ENCODE data around the gene CHMP3.
A peak's percentile ranks its signal among the peaks of the same experiment; 100 is the strongest.

The CHMP3 gene

GRCh38 chr2:86543335-86543734 lies 19.9 kb downstream of the CHMP3 start:
- no peak overlapping the region for H3K56ac ChIP-seq (ENCODE audit: low read length)
- no peak overlapping the region for H3K4me2 ChIP-seq (ENCODE audit: low read length)
- no peak overlapping the region for H4K8ac ChIP-seq (ENCODE audit: low read depth, low read length)
- no peaks in the 10 kb centered on the region for H3K36me3 ChIP-seq (ENCODE audit: control insufficient read depth, insufficient read depth, low read length)
- no peak overlapping the region for H2BK5ac ChIP-seq (ENCODE audit: low read length)
- no peak overlapping the region for H3K23ac ChIP-seq (ENCODE audit: low read length)
- no peak overlapping the region for H3K4me3 ChIP-seq (ENCODE audit: low read length)
- H2AK5ac ChIP-seq (ENCODE audit: low read length), result no peak overlapping the region
- no peak for DNase-seq
- no peaks in the 10 kb centered on the region for H3K27me3 ChIP-seq (ENCODE audit: insufficient read depth, low read length, poor library complexity)
- no peak overlapping the region for H2BK120ac ChIP-seq (ENCODE audit: low read depth, low read length)
- no peaks in the 10 kb centered on the region for H3K4me1 ChIP-seq (ENCODE audit: control insufficient read depth, low read depth, low read length)
- H3K18ac ChIP-seq (ENCODE audit: low read length), result no peak overlapping the region
- no peak overlapping the region for H3K27ac ChIP-seq (ENCODE audit: low read depth, low read length)
- WGBS (ENCODE audit: extremely low coverage, insufficient coverage, low lambda C conversion rate), result 100% methylated on average over 2 of the region's 2 CpGs
- no peak overlapping the region for H3K9ac ChIP-seq (ENCODE audit: low read length)
- H2BK15ac ChIP-seq (replicated peaks; ENCODE audit: low read depth), result no peak overlapping the region
- H3K79me2 ChIP-seq (ENCODE audit: control insufficient read depth, insufficient read depth, low read length), result no peaks in the 10 kb centered on the region
- no peaks in the 10 kb centered on the region for H3K79me1 ChIP-seq (ENCODE audit: low read length)
- no peak overlapping the region for H3K4ac ChIP-seq (ENCODE audit: low read depth, low read length)
- H4K5ac ChIP-seq (ENCODE audit: low read length), result no peak overlapping the region

- H2BK15ac ChIP-seq (replicated peaks; ENCODE audit: low read depth), result no peak overlapping the region
- DNase-seq, result no peak
- no peaks in the 10 kb centered on the region for H3K4me1 ChIP-seq (ENCODE audit: control insufficient read depth, low read depth, low read length)
- no peak overlapping the region for H3K56ac ChIP-seq (ENCODE audit: low read length)
- no peaks in the 10 kb centered on the region for H3K79me2 ChIP-seq (ENCODE audit: control insufficient read depth, insufficient read depth, low read length)
- no peaks in the 10 kb centered on the region for H3K27me3 ChIP-seq (ENCODE audit: insufficient read depth, low read length, poor library complexity)
- no peak overlapping the region for H3K4me3 ChIP-seq (ENCODE audit: low read length)
- H4K8ac ChIP-seq (ENCODE audit: low read depth, low read length), result no peak overlapping the region
- H3K36me3 ChIP-seq (ENCODE audit: control insufficient read depth, insufficient read depth, low read length), result no peaks in the 10 kb centered on the region
- H4K5ac ChIP-seq (ENCODE audit: low read length), result no peak overlapping the region
- no peak overlapping the region for H3K4ac ChIP-seq (ENCODE audit: low read depth, low read length)
- H3K23ac ChIP-seq (ENCODE audit: low read length), result no peak overlapping the region
- no peak overlapping the region for H2BK5ac ChIP-seq (ENCODE audit: low read length)
- WGBS (ENCODE audit: extremely low coverage, insufficient coverage, low lambda C conversion rate), result no CpG with 5 or more reads among the region's 1 CpG
- H2BK120ac ChIP-seq (ENCODE audit: low read depth, low read length), result no peak overlapping the region
- H3K27ac ChIP-seq (ENCODE audit: low read depth, low read length), result no peak overlapping the region
- H3K79me1 ChIP-seq (ENCODE audit: low read length), result no peaks in the 10 kb centered on the region
- no peak overlapping the region for H2AK5ac ChIP-seq (ENCODE audit: low read length)
- H3K9ac ChIP-seq (ENCODE audit: low read length), result no peak overlapping the region
- H3K4me2 ChIP-seq (ENCODE audit: low read length), result no peak overlapping the region
- H3K18ac ChIP-seq (ENCODE audit: low read length), result no peak overlapping the region
Measured at GRCh38 chr2:86542814-86543213, 20.4 kb downstream of the CHMP3 start.

GRCh38 chr2:86541334-86541733 lies 21.9 kb downstream of the CHMP3 start:
- Histone ChIP-seq H2BK120ac (ENCODE audit: low read depth, low read length) (no peak overlapping the region), H3K23ac (ENCODE audit: low read length) (no peak overlapping the region), H3K9ac (ENCODE audit: low read length) (no peak overlapping the region), H4K8ac (ENCODE audit: low read depth, low read length) (no peak overlapping the region), H3K4ac (ENCODE audit: low read depth, low read length) (no peak overlapping the region), H3K27me3 (ENCODE audit: insufficient read depth, low read length, poor library complexity) (no peaks in the 10 kb centered on the region), H3K27ac (ENCODE audit: low read depth, low read length) (no peak overlapping the region), H3K79me1 (ENCODE audit: low read length) (no peaks in the 10 kb centered on the region), H2BK15ac (replicated peaks; ENCODE audit: low read depth) (no peak overlapping the region), H3K36me3 (ENCODE audit: control insufficient read depth, insufficient read depth, low read length) (no peaks in the 10 kb centered on the region), H2AK5ac (ENCODE audit: low read length) (no peak overlapping the region), H3K79me2 (ENCODE audit: control insufficient read depth, insufficient read depth, low read length) (no peaks in the 10 kb centered on the region), H4K5ac (ENCODE audit: low read length) (no peak overlapping the region), H3K4me1 (ENCODE audit: control insufficient read depth, low read depth, low read length) (no peaks in the 10 kb centered on the region), H3K56ac (ENCODE audit: low read length) (no peak overlapping the region), H2BK5ac (ENCODE audit: low read length) (no peak overlapping the region), H3K4me2 (ENCODE audit: low read length) (no peak overlapping the region), H3K18ac (ENCODE audit: low read length) (no peak overlapping the region), H3K4me3 (ENCODE audit: low read length) (no peak overlapping the region)
- WGBS (ENCODE audit: extremely low coverage, insufficient coverage, low lambda C conversion rate), result no CpG with 5 or more reads among the region's 2 CpGs
- no peak for DNase-seq

GRCh38 chr2:86533589-86533988 lies 29.7 kb downstream of the CHMP3 start:
- Histone ChIP-seq H4K5ac (ENCODE audit: low read length) (no peak overlapping the region), H3K27me3 (ENCODE audit: insufficient read depth, low read length, poor library complexity) (no peaks in the 10 kb centered on the region), H3K36me3 (ENCODE audit: control insufficient read depth, insufficient read depth, low read length) (no peaks in the 10 kb centered on the region), H2BK120ac (ENCODE audit: low read depth, low read length) (no peak overlapping the region), H4K8ac (ENCODE audit: low read depth, low read length) (no peak overlapping the region), H3K4me2 (ENCODE audit: low read length) (no peak overlapping the region), H3K79me1 (ENCODE audit: low read length) (no peaks in the 10 kb centered on the region), H2BK15ac (replicated peaks; ENCODE audit: low read depth) (no peak overlapping the region), H3K18ac (ENCODE audit: low read length) (no peak overlapping the region), H3K56ac (ENCODE audit: low read length) (no peak overlapping the region), H3K4me3 (ENCODE audit: low read length) (no peak overlapping the region), H3K23ac (ENCODE audit: low read length) (no peak overlapping the region), H3K27ac (ENCODE audit: low read depth, low read length) (no peak overlapping the region), H3K4me1 (ENCODE audit: control insufficient read depth, low read depth, low read length) (no peaks in the 10 kb centered on the region), H3K9ac (ENCODE audit: low read length) (no peak overlapping the region), H3K79me2 (ENCODE audit: control insufficient read depth, insufficient read depth, low read length) (no peaks in the 10 kb centered on the region), H2AK5ac (ENCODE audit: low read length) (no peak overlapping the region), H3K4ac (ENCODE audit: low read depth, low read length) (no peak overlapping the region), H2BK5ac (ENCODE audit: low read length) (no peak overlapping the region)
- DNase-seq, result no peak
- WGBS (ENCODE audit: extremely low coverage, insufficient coverage, low lambda C conversion rate), result no CpG with 5 or more reads among the region's 3 CpGs

- Histone ChIP-seq H3K27ac (ENCODE audit: low read depth, low read length) (no peak overlapping the region), H3K36me3 (ENCODE audit: control insufficient read depth, insufficient read depth, low read length) (no peaks in the 10 kb centered on the region), H2BK5ac (ENCODE audit: low read length) (no peak overlapping the region), H3K79me2 (ENCODE audit: control insufficient read depth, insufficient read depth, low read length) (no peaks in the 10 kb centered on the region), H3K79me1 (ENCODE audit: low read length) (no peaks in the 10 kb centered on the region), H2AK5ac (ENCODE audit: low read length) (no peak overlapping the region), H3K4me2 (ENCODE audit: low read length) (no peak overlapping the region), H3K4ac (ENCODE audit: low read depth, low read length) (no peak overlapping the region), H3K18ac (ENCODE audit: low read length) (no peak overlapping the region), H2BK15ac (replicated peaks; ENCODE audit: low read depth) (no peak overlapping the region), H4K5ac (ENCODE audit: low read length) (no peak overlapping the region), H3K27me3 (ENCODE audit: insufficient read depth, low read length, poor library complexity) (no peaks in the 10 kb centered on the region), H2BK120ac (ENCODE audit: low read depth, low read length) (no peak overlapping the region), H3K56ac (ENCODE audit: low read length) (no peak overlapping the region), H3K4me3 (ENCODE audit: low read length) (no peak overlapping the region), H3K4me1 (ENCODE audit: control insufficient read depth, low read depth, low read length) (no peaks in the 10 kb centered on the region), H3K23ac (ENCODE audit: low read length) (no peak overlapping the region), H3K9ac (ENCODE audit: low read length) (no peak overlapping the region), H4K8ac (ENCODE audit: low read depth, low read length) (no peak overlapping the region)
- peak; percentile 51 for DNase-seq
- no CpG with 5 or more reads among the region's 11 CpGs for WGBS (ENCODE audit: extremely low coverage, insufficient coverage, low lambda C conversion rate)
Measured at GRCh38 chr2:86525421-86526340, 37.6 kb downstream of the CHMP3 start.

- no peak overlapping the region for H3K18ac ChIP-seq (ENCODE audit: low read length)
- no peak overlapping the region for H2BK15ac ChIP-seq (replicated peaks; ENCODE audit: low read depth)
- no peak overlapping the region for H2AK5ac ChIP-seq (ENCODE audit: low read length)
- H3K9ac ChIP-seq (ENCODE audit: low read length), result no peak overlapping the region
- no peak overlapping the region for H4K5ac ChIP-seq (ENCODE audit: low read length)
- H4K8ac ChIP-seq (ENCODE audit: low read depth, low read length), result no peak overlapping the region
- no peaks in the 10 kb centered on the region for H3K36me3 ChIP-seq (ENCODE audit: control insufficient read depth, insufficient read depth, low read length)
- no peaks in the 10 kb centered on the region for H3K79me2 ChIP-seq (ENCODE audit: control insufficient read depth, insufficient read depth, low read length)
- H2BK120ac ChIP-seq (ENCODE audit: low read depth, low read length), result no peak overlapping the region
- H3K79me1 ChIP-seq (ENCODE audit: low read length), result no peaks in the 10 kb centered on the region
- no peaks in the 10 kb centered on the region for H3K27me3 ChIP-seq (ENCODE audit: insufficient read depth, low read length, poor library complexity)
- H2BK5ac ChIP-seq (ENCODE audit: low read length), result no peak overlapping the region
- H3K4me1 ChIP-seq (ENCODE audit: control insufficient read depth, low read depth, low read length), result no peaks in the 10 kb centered on the region
- no peak overlapping the region for H3K23ac ChIP-seq (ENCODE audit: low read length)
- no peak overlapping the region for H3K4me3 ChIP-seq (ENCODE audit: low read length)
- no peak for DNase-seq
- no peak overlapping the region for H3K27ac ChIP-seq (ENCODE audit: low read depth, low read length)
- WGBS (ENCODE audit: extremely low coverage, insufficient coverage, low lambda C conversion rate), result no CpG with 5 or more reads among the region's 4 CpGs
- H3K4me2 ChIP-seq (ENCODE audit: low read length), result no peak overlapping the region
- H3K56ac ChIP-seq (ENCODE audit: low read length), result no peak overlapping the region
- H3K4ac ChIP-seq (ENCODE audit: low read depth, low read length), result no peak overlapping the region
Measured at GRCh38 chr2:86523491-86523890, 39.8 kb downstream of the CHMP3 start.

All from mesendoderm (in vitro differentiated cells).